WTC11 (cell line): Measurements from ENCODE around the gene RGS19. TPM values are rescaled to one million over a fixed set of nuclear protein-coding genes. Genes with fewer than 3 reads are reported as not detected.

ENCODE experiments used
- ATAC-seq: fragments of 200-7000 bp; cut with Tn5 transposase; 2 replicates; pipeline ENCODE4 v1.10.0; 2021; ENCODE audit warnings: mild to moderate bottlenecking, moderate library complexity
- CTCF ChIA-PET: fragments of 300-600 bp; sonication (Branson Sonifier 250); formaldehyde crosslinking; loops from one replicate; lab custom pipeline; 2021; ENCODE audit warnings: antibody characterized with exemption; lab: Charles Lee
- POLR2A ChIA-PET: fragments of 350-600 bp; sonication (Branson Sonifier 250); formaldehyde crosslinking; loops from one replicate; lab custom pipeline; 2021; ENCODE audit warnings: antibody characterized with exemption; lab: Charles Lee
- DNase-seq: peaks from one replicate; pipeline ENCODE4 v3.0.0; 2021; ENCODE audit warnings: low spot score
- H3K27ac Mint-ChIP-seq: 2 replicates; pipeline ENCODE4 v1.8.0; 2021; ENCODE audit warnings: mixed read lengths
- H3K27me3 Mint-ChIP-seq: 2 replicates; pipeline ENCODE4 v1.8.0; 2021; ENCODE audit warnings: low read depth, mild to moderate bottlenecking, moderate library complexity, mixed read lengths
- H3K36me3 Mint-ChIP-seq: 2 replicates; pipeline ENCODE4 v1.8.0; 2021; ENCODE audit warnings: mixed read lengths
- H3K4me1 Mint-ChIP-seq: 2 replicates; pipeline ENCODE4 v1.8.0; 2022; ENCODE audit warnings: mixed read lengths
- H3K4me3 Mint-ChIP-seq: 2 replicates; pipeline ENCODE4 v1.8.0; 2021; ENCODE audit warnings: mild to moderate bottlenecking, moderate library complexity, mixed read lengths
- H3K9me3 Mint-ChIP-seq: 2 replicates; pipeline ENCODE4 v1.8.0; 2021; ENCODE audit warnings: mixed read lengths
- CREM ChIP-seq: sonication (generic); formaldehyde crosslinking; IDR thresholded peaks from 2 replicates; pipeline ENCODE4 v1.8.1; 2022; ENCODE audit warnings: mild to moderate bottlenecking, missing genetic modification reagents, moderate library complexity
- ERG ChIP-seq: fragments of 250-450 bp; sonication (Bioruptor Pico); IDR thresholded peaks from 2 replicates; pipeline ENCODE4 v1.8.0; 2021; ENCODE audit warnings: mild to moderate bottlenecking
- JAZF1 ChIP-seq: fragments of 250-450 bp; sonication (Bioruptor Pico); IDR thresholded peaks from 2 replicates; pipeline ENCODE4 v1.9.0; 2021; ENCODE audit warnings: moderate library complexity, mild to moderate bottlenecking, inconsistent platforms
- KAT7 ChIP-seq: sonication (generic); formaldehyde crosslinking; IDR thresholded peaks from 2 replicates; pipeline ENCODE4 v1.8.1; 2023; ENCODE audit warnings: missing genetic modification reagents, mild to moderate bottlenecking, borderline replicate concordance
- MYBL2 ChIP-seq: sonication (generic); formaldehyde crosslinking; IDR thresholded peaks from 2 replicates; pipeline ENCODE4 v1.8.1; 2023; ENCODE audit warnings: mild to moderate bottlenecking, moderate library complexity, missing genetic modification reagents
- NR1H2 ChIP-seq: sonication (generic); formaldehyde crosslinking; IDR thresholded peaks from 2 replicates; pipeline ENCODE4 v1.9.0; 2021; ENCODE audit warnings: mild to moderate bottlenecking, moderate library complexity, missing genetic modification reagents
- NR2C2 ChIP-seq: sonication (generic); formaldehyde crosslinking; IDR thresholded peaks from 2 replicates; pipeline ENCODE4 v1.8.0; 2022; ENCODE audit warnings: mild to moderate bottlenecking, missing genetic modification reagents
- PREB ChIP-seq: sonication (generic); formaldehyde crosslinking; IDR thresholded peaks from 2 replicates; pipeline ENCODE4 v1.8.1; 2022; ENCODE audit warnings: mild to moderate bottlenecking, missing genetic modification reagents, moderate library complexity, borderline replicate concordance
- SMAD4 ChIP-seq: sonication (generic); formaldehyde crosslinking; IDR thresholded peaks from 2 replicates; pipeline ENCODE4 v1.8.0; 2022; ENCODE audit warnings: mild to moderate bottlenecking, missing genetic modification reagents
- TEAD4 ChIP-seq: sonication (generic); formaldehyde crosslinking; IDR thresholded peaks from 2 replicates; pipeline ENCODE4 v1.8.0; 2022; ENCODE audit warnings: mild to moderate bottlenecking, missing genetic modification reagents
- TP53 ChIP-seq: sonication (generic); formaldehyde crosslinking; IDR thresholded peaks from 2 replicates; pipeline ENCODE4 v1.8.1; 2023; ENCODE audit warnings: mild to moderate bottlenecking, missing genetic modification reagents
- ZMAT4 ChIP-seq: fragments of 250-450 bp; sonication (Bioruptor Pico); IDR thresholded peaks from 2 replicates; pipeline ENCODE4 v1.9.0; 2021; ENCODE audit warnings: mild to moderate bottlenecking
- ZNF281 ChIP-seq: sonication (generic); formaldehyde crosslinking; IDR thresholded peaks from 2 replicates; pipeline ENCODE4 v1.8.0; 2023; ENCODE audit warnings: mild to moderate bottlenecking, missing genetic modification reagents
- ZNF317 ChIP-seq: sonication (generic); formaldehyde crosslinking; IDR thresholded peaks from 2 replicates; pipeline ENCODE4 v1.8.1; 2023; ENCODE audit warnings: low read depth, mild to moderate bottlenecking, moderate library complexity, missing genetic modification reagents, borderline replicate concordance
- ZNF423 ChIP-seq: fragments of 250-450 bp; sonication (Bioruptor Pico); IDR thresholded peaks from 2 replicates; pipeline ENCODE4 v2.1.2; 2022; ENCODE audit warnings: mild to moderate bottlenecking, moderate library complexity
- microRNA-seq: library from miRNA; unstranded; fragments of <30 nt; microRNA quantifications from one replicate; pipeline ENCODE4 v1.2.0, GENCODE V29; 2022; ENCODE audit warnings: borderline number of aligned reads
- total RNA-seq: library from RNA; stranded (reverse); gene quantifications from 3 replicates; pipeline ENCODE4 v1.2.3, GENCODE V29; 2021

Gene RGS19
- total RNA-seq, 1 experiment from 2014 or later, result 13.8 TPM

DNA sequence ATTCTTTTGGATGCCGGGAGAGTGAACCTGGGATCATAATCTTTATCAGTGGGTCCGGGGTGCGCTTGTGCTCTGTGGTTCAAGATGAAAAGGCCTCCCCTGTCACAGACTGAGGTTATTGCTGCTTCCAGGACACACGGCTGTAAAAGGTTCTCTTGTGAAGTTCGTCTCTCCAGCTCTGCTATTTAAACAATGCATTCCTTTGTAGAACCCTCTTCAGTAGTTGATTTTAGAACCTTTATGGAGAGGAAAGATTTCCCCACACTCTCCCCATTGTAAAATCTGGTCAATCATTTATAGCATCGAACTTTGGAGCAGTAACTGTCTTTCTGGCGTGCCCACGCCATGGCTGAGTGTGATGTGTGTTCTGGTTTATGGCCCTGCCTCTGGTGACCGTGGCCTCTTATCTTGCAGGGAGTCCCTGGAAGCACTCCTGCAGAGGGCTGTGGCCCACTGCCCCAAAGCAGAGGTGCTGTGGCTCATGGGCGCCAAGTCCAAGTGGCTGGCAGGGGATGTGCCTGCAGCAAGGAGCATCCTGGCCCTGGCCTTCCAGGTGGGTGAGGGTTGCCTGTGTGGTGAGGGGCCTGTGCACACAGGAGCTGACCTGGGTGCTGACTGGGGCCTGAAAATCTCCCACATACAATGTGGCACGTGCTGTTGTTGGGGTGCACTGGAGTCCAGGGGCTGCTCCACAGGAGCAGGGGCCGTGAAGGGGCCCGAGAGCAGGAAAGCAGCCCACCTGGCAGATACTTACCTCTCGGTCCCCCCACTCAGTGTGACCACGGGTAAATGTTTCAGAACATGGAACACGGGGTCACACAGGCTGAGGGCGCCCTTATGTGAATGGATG is 55.0 kb downstream of the RGS19 start:
- H3K4me3 Mint-ChIP-seq, result no peak overlapping the region
- TF ChIP-seq CREM (CRISPR knock-in tag) (no peak), KAT7 (no peak), TEAD4 (CRISPR knock-in tag) (no peak), ERG (CRISPR knock-in tag) (no peak), JAZF1 (CRISPR knock-in tag) (no peak), ZMAT4 (CRISPR knock-in tag) (no peak), ZNF423 (CRISPR knock-in tag) (no peak), NR1H2 (CRISPR knock-in tag) (no peak), SMAD4 (CRISPR knock-in tag) (no peak), MYBL2 (CRISPR knock-in tag) (no peak), TP53 (CRISPR knock-in tag) (no peak), NR2C2 (CRISPR knock-in tag) (no peak), ZNF281 (CRISPR knock-in tag) (no peak), ZNF317 (CRISPR knock-in tag) (no peak)
- TF ChIP-seq, all 79 proteins: peak for 0
- H3K9me3 Mint-ChIP-seq, result no peaks in the 10 kb centered on the region
- ChIA-PET POLR2A (no interaction called here), CTCF (interaction anchor here (1.1 kb wide), 1 partner anchor 14 kb away, joined by 5 read pairs; no protein-coding TSS in a partner anchor)
- peaks cover 62% of the 10 kb centered on the region for H3K36me3 Mint-ChIP-seq
- no peaks in the 10 kb centered on the region for H3K4me1 Mint-ChIP-seq
- no peak for ATAC-seq
- H3K27me3 Mint-ChIP-seq, result no peaks in the 10 kb centered on the region
- H3K27ac Mint-ChIP-seq, result no peak overlapping the region
- DNase-seq, result no peak

DNA sequence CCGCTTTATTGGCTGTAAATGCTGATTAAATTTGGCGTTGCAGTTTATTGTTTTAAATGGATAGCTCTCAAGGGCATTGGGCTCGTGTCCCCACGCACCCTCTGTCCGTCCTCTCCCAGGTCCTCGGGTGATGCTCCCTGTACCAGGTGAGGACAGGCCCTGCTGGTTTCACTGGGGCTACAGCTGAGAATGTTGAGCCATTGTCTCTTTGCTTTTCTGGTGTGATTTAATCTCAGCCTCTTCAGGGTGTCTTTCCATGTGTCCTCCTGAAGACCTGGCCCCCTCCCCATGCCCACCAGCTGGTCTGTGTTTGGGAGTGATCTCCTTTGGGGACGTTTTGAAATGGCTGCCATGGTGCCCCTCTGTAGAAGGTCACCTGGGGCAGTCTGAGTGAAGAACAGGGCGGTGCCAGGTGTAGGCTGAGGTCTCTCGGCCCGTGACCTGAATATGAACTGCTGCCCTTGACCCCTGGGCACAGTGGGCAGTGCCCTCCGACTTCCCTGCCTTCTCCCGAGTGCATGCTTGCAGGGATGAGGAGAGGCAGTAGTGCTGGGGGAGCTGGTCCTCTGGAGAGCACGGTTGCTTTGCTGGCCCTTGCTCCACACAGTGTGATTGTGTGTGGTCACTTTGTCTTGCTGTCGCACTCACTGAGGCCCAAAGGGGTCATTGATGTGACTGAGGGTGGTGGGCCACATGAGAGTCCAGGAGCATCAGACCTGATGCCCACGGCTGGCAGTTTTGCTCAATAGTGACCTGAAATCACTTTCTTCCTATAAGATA is 55.8 kb downstream of the RGS19 start:
- ATAC-seq (no peak), DNase-seq (no peak)
- H3K27ac Mint-ChIP-seq, result no peak overlapping the region
- no peaks in the 10 kb centered on the region for H3K27me3 Mint-ChIP-seq
- CTCF ChIA-PET, result interaction anchor here (1.1 kb wide), 1 partner anchor 15 kb away, joined by 5 read pairs; no protein-coding TSS in a partner anchor
- H3K36me3 Mint-ChIP-seq, result peaks cover 63% of the 10 kb centered on the region
- no peak overlapping the region for H3K4me3 Mint-ChIP-seq
- no peak for TF ChIP-seq ERG (CRISPR knock-in tag)
- TF ChIP-seq PREB (CRISPR knock-in tag), result peak; percentile 20; the same call in 1 of the 2 replicates
- no peaks in the 10 kb centered on the region for H3K9me3 Mint-ChIP-seq
- POLR2A ChIA-PET, result interaction anchor here (0.5 kb wide), 1 partner anchor 196 kb away, joined by 3 read pairs; no protein-coding TSS in a partner anchor
- H3K4me1 Mint-ChIP-seq, result no peaks in the 10 kb centered on the region

Small RNAs within 50 kb of the gene (microRNA-seq; reads per million reads assigned to microRNA genes)
- gene MIR6813, result not detected

Other genes with a start within 250 kb of the RGS19 start
- gene ZBTB46, start 248.3 kb downstream of the RGS19 start, total RNA-seq, result 18.9 to 20.1 TPM (median 20.1 TPM) in 3 replicates
- gene ABHD16B, start 218.0 kb downstream of the RGS19 start, total RNA-seq, result 0.11 TPM in 1 of 3 replicates, not detected in the others
- 80.8 to 87.2 TPM (median 85.6 TPM) in 3 replicates for gene TPD52L2, start 214.2 kb downstream of the RGS19 start, total RNA-seq
- gene DNAJC5, start 184.4 kb downstream of the RGS19 start, total RNA-seq, result 28.5 to 31.5 TPM (median 29.6 TPM) in 3 replicates
- gene UCKL1, start 123.1 kb downstream of the RGS19 start, total RNA-seq, result 46.8 to 51.2 TPM (median 48.0 TPM) in 3 replicates
- 19.9 to 23.3 TPM (median 20.5 TPM) in 3 replicates for gene ZNF512B, start 109.6 kb downstream of the RGS19 start, total RNA-seq
- 4.6 to 6.2 TPM (median 4.8 TPM) in 3 replicates for gene SAMD10, start 99.9 kb downstream of the RGS19 start, total RNA-seq
- gene PRPF6, start 98.4 kb downstream of the RGS19 start, total RNA-seq, result 79.4 to 84.6 TPM (median 80.5 TPM) in 3 replicates
- 1.6 to 2.4 TPM (median 2.1 TPM) in 3 replicates for gene C20orf204, start 43.3 kb downstream of the RGS19 start, total RNA-seq
- gene SOX18, start 29.9 kb downstream of the RGS19 start, total RNA-seq, result 0.73 to 0.81 TPM (median 0.80 TPM) in 3 replicates
- 55.8 to 63.6 TPM (median 63.5 TPM) in 3 replicates for gene TCEA2, start 16.3 kb downstream of the RGS19 start, total RNA-seq
- gene OPRL1, start 564 bp upstream of the RGS19 start, total RNA-seq, result 1.7 to 2.2 TPM (median 2.0 TPM) in 3 replicates
- 0.53 to 1.7 TPM (median 0.73 TPM) in 3 replicates for gene LKAAEAR1, start 4.9 kb upstream of the RGS19 start, total RNA-seq
- gene NPBWR2, start 28.0 kb upstream of the RGS19 start, total RNA-seq, result not detected in 3 replicates
- gene MYT1, start 84.9 kb upstream of the RGS19 start, total RNA-seq, result 1.9 to 4.3 TPM (median 2.0 TPM) in 3 replicates
- gene PCMTD2, start 176.2 kb upstream of the RGS19 start, total RNA-seq, result 50.9 to 61.1 TPM (median 57.7 TPM) in 3 replicates